Stimulated activated CD8-positive, alpha-beta memory T cell treated with anti-CD3 and anti-CD28 coated beads, Interleukin-4, amount 100 ng/mL, for 24 hours (primary cell): ENCODE results near the gene SORCS2.

Source experiments
- DNase-seq: peaks from one replicate; pipeline ENCODE4 v3.0.0-alpha.2; 2020; ENCODE audit warnings: low read depth

Gene SORCS2

GRCh38 chr4:7356667-7357310 is 164.5 kb downstream of the SORCS2 start:
- no peak for DNase-seq

GRCh38 chr4:7357323-7357722 is 165.0 kb downstream of the SORCS2 start:
- no peak for DNase-seq

- no peak for DNase-seq
These were observed 165.9 kb downstream of the SORCS2 start for GRCh38 chr4:7358100-7358735.

DNA sequence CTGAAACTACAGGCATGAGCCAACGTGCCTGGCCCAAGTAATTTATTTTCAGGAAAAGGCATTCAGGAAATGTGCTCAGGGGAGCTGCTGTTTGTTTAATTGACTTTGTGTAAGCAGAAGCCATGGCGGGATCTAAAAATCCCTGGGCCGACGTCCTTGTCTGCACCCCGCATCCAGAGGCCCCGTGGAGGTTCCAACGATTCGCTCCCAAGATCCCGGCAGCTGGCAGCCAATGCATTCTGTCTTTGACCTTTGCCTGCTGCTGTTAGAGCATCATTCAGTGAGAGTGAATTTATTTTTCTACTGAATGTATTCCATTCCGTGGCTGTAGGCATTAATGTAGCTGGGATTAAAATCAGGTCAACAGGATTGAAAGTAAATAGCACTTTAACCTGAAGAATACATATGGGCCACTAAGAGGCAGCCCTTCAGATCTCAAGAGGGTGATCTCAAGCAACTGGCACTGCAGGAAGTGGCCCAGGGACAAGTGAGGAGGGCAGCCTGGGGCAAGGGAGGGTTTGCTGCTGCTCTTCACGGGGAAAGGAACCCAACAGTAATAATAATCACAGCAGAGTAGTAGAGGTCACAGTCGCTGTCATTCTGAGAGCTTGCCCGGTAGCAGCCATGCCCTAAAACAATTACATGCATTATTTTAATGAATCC is 167.2 kb downstream of the SORCS2 start:
- no peak for DNase-seq

- DNase-seq: no peak
These were observed 168.5 kb downstream of the SORCS2 start for GRCh38 chr4:7360806-7361205.

DNA sequence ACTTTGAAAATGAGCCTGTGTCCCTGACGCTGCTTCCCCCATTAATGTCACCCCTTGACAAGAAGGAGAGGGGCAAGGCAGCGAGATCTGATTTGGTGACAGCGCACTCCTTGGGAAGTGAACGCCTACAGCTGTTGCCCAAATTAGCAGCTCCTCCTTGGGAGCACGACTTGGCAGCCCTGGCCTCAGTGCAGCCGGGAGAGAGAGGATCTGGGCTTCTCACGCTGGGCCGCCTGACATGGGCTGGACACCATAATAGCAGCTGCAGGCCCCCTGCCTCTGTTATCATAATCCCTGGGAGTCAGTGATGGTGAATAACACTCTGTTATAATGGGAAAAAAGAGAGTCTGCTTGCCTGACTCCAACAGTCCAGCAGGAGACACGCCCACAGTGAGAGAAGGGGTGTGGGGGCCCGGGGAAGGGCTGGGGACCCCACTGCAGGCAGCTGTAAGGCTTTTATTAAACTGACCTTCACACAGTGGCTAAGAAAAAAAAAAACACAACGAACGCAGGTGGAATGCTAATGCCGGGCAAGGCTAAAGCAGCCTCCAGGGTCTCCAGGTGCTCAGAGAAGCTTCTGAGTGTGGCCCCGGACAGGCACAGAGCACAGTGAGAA is 169.1 kb downstream of the SORCS2 start:
- DNase-seq: no peak

- no peak for DNase-seq
These were observed 170.0 kb downstream of the SORCS2 start for GRCh38 chr4:7362341-7362740.

- DNase-seq: no peak
These were observed 170.6 kb downstream of the SORCS2 start for GRCh38 chr4:7362862-7363430.

DNA sequence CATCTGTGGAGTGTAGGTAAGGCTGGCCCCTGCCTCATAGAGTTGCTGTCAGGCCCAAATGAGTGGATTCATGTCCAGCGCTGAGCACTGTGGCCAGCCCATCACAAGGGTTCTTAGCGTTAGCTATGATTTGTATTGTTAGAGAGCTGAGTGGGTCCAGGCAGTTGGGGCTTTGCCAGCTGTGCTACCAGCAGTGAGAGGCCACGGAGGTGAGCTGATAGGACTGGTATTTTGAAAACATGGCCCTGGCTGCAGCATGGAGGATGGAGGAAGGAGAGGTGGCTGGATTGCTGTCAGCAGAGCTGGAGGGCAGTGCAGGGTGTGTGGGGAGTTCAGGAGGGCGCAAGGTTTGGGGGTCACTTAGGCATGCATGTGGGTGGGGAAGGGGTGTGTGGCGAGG is 172.6 kb downstream of the SORCS2 start:
- DNase-seq: no peak

- no peak for DNase-seq
These were observed 173.3 kb downstream of the SORCS2 start for GRCh38 chr4:7365462-7366179.

- DNase-seq: no peak
These were observed 174.0 kb downstream of the SORCS2 start for GRCh38 chr4:7366180-7366945.

- no peak for DNase-seq
These were observed 174.6 kb downstream of the SORCS2 start for GRCh38 chr4:7366954-7367353.

GRCh38 chr4:7367406-7367805 is 175.1 kb downstream of the SORCS2 start:
- no peak for DNase-seq

- no peak for DNase-seq
These were observed 175.5 kb downstream of the SORCS2 start for GRCh38 chr4:7367864-7368277.

GRCh38 chr4:7368296-7368695 is 176.0 kb downstream of the SORCS2 start:
- no peak for DNase-seq

DNA sequence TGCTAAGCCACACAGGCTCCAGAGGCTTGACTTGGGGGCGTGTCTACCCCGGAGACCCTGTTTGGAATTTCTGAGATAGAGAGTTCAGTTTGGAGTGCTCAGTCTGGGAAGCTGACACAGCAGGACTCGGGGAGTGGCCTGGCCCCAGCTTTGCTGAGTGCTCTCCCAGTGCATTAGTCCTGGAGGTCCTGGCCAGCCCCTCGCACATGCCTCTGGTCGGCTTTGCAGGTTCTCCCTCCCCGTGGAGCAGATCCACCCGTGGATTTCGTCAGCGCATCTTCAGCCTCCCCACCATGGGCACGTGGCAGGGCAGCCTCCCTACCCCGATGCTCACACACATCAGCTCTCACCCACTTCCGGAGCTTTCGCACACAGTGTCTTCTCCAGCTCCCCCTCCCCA is 177.2 kb downstream of the SORCS2 start:
- no peak for DNase-seq

GRCh38 chr4:7370038-7370437 is 177.7 kb downstream of the SORCS2 start:
- no peak for DNase-seq

GRCh38 chr4:7371210-7371941 is 179.0 kb downstream of the SORCS2 start:
- DNase-seq: no peak

- DNase-seq: no peak
These were observed 180.3 kb downstream of the SORCS2 start for GRCh38 chr4:7372673-7373072.

DNA sequence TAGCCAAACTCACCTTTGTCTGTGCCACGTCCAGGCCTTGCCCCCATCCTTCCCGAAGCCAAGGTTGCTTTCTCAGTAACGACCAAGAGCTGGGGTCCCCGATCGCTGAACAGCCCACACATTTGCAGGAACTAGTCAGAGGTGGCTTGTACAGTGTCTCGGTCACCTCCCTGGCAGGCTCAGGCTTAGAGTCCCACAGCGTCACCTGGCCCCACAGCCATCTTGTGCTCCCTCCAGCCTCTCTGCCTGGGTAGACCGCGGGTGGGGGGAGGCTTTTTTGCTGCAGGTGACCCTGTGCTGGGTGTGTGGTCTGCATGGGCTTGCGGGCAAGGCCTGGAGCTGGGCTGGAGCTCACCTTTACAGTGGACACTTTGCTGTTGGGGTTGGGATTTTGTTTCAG is 182.2 kb downstream of the SORCS2 start:
- DNase-seq: no peak

- no peak for DNase-seq
These were observed 183.1 kb downstream of the SORCS2 start for GRCh38 chr4:7375427-7375826.
